ENCODE measurements around the gene NCAPD2. TPM values are rescaled to one million over a fixed set of nuclear protein-coding genes. Genes with fewer than 3 reads are reported as not detected.

Gene NCAPD2
- total RNA-seq, 1 experiment from 2014 or later: 204 TPM

DNA sequence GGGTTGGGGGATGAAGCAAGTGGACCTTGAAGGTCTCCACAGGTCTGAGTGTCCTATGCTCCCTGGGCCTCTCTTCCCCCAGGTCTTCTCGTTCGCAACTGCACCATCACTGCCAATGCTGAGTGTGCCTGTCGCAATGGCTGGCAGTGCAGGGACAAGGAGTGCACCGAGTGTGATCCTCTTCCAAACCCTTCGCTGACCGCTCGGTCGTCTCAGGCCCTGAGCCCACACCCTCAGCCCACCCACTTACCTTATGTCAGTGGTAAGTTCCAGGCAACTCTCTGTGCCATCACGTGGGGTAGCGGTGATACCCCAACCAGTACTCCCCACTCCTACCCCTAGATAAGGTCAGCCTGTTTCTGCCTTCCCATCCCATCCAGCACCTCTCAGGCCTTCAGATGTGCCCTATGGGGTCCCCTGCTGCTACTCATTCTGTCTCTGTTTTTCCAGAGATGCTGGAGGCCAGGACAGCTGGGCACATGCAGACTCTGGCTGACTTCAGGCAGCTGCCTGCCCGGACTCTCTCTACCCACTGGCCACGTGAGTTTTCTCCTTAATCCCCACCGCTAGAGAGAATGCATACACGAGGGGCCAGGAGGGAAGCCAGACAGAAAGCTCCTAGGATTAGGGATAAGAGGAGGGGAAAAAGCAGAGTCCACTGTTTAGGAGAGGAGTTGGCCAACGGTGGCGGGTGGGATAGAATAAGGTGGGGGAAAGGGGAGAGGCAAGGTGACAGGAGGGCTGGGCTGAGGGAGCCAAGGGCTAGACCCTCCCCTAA, 43.6 kb upstream of the NCAPD2 start:
- intact Hi-C loops (cut with micrococcal nuclease; ENCODE audit: unreplicated experiment): no loop called here

DNA sequence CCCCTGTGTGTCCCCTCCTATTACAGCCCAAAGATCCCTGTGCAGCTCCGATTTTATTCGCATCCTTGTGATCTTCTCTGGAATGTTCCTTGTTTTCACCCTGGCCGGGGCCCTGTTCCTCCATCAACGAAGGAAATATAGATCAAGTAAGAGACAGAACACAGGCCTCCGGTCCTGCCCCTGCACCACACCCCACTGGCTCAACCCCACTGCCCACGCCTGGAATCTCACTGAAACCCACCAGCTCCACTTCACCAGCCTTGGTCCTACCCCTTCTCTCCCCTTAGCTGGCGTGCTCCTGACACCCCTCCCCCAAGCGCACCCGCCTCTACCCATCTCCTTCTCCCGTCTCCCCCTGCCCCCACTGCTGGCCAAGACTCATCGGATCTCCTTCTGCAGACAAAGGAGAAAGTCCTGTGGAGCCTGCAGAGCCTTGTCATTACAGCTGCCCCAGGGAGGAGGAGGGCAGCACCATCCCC, 43.0 kb upstream of the NCAPD2 start:
- Mint-ChIP-seq H3K9me3 (ENCODE audit: unreplicated experiment) (no peaks in the 10 kb centered on the region), H3K36me3 (ENCODE audit: insufficient read depth, unreplicated experiment) (peaks cover 10% of the 10 kb centered on the region), H3K4me1 (ENCODE audit: low read depth, unreplicated experiment) (peaks cover 4% of the 10 kb centered on the region), H3K4me3 (ENCODE audit: unreplicated experiment) (peak overlapping the region; percentile 79), H3K27ac (ENCODE audit: unreplicated experiment) (peak overlapping the region; percentile 93), H3K27me3 (ENCODE audit: insufficient read depth, unreplicated experiment) (no peaks in the 10 kb centered on the region)
- intact Hi-C loops (cut with micrococcal nuclease; ENCODE audit: unreplicated experiment): loop anchor here (1.0 kb wide), 1 partner anchor 80 kb away; no protein-coding TSS in a partner anchor
- no peaks in the 10 kb centered on the region for H3K9me3 ChIP-seq
- peak overlapping the region; percentile 82 for H3K4me3 ChIP-seq (ENCODE audit: low read depth, low read length)
- ChIA-PET CTCF (interaction anchor here (0.9 to 3.4 kb wide), 6 partner anchors 15 to 114 kb away, joined by 3 to 17 read pairs (median 6); partner anchors contain the start of genes LTBR and VAMP1), POLR2A (interaction anchor here (0.7 to 3.1 kb wide), 6 partner anchors 9 to 128 kb away, joined by 3 to 16 read pairs (median 6); partner anchors contain the start of gene VAMP1)
- no TSS peak for BruUV-seq (replicated peaks)
- H3K36me3 ChIP-seq (ENCODE audit: control insufficient read depth, insufficient read depth, low read length): no peaks in the 10 kb centered on the region
- H3K4me1 ChIP-seq: peaks cover 9% of the 10 kb centered on the region; the same call in 1 of the 2 replicates
- TF ChIP-seq, protein P1, sequence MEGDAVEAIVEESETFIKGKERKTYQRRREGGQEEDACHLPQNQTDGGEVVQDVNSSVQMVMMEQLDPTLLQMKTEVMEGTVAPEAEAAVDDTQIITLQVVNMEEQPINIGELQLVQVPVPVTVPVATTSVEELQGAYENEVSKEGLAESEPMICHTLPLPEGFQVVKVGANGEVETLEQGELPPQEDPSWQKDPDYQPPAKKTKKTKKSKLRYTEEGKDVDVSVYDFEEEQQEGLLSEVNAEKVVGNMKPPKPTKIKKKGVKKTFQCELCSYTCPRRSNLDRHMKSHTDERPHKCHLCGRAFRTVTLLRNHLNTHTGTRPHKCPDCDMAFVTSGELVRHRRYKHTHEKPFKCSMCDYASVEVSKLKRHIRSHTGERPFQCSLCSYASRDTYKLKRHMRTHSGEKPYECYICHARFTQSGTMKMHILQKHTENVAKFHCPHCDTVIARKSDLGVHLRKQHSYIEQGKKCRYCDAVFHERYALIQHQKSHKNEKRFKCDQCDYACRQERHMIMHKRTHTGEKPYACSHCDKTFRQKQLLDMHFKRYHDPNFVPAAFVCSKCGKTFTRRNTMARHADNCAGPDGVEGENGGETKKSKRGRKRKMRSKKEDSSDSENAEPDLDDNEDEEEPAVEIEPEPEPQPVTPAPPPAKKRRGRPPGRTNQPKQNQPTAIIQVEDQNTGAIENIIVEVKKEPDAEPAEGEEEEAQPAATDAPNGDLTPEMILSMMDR (IDR thresholded peaks at IDR 0.05; ENCODE audit: insufficient read depth in 1 of 2, low read depth in 1 of 2, low read length in 1 of 2, severe bottlenecking in 1 of 2, unreplicated experiment in 1 of 2): no peak
- H3K27me3 ChIP-seq (replicated peaks; ENCODE audit: control insufficient read depth, insufficient read depth, low read length): no peaks in the 10 kb centered on the region
- peak in 1 of 2 experiments; percentile 45 for DNase-seq

More for the DNA sequence above, 43.6 kb upstream of the NCAPD2 start:
- POLR2A ChIA-PET: interaction anchor here (3.1 kb wide), 1 partner anchor 20 kb away, joined by 16 read pairs; the partner anchor contains the start of gene VAMP1
- Histone ChIP-seq H3K9me3 (no peaks in the 10 kb centered on the region), H3K27me3 (replicated peaks; ENCODE audit: control insufficient read depth, insufficient read depth, low read length) (no peaks in the 10 kb centered on the region), H3K4me3 (ENCODE audit: low read depth, low read length) (peak overlapping the region; percentile 82), H3K36me3 (ENCODE audit: control insufficient read depth, insufficient read depth, low read length) (no peaks in the 10 kb centered on the region), H3K4me1 (peaks cover 9% of the 10 kb centered on the region; the same call in 1 of the 2 replicates)
- Mint-ChIP-seq H3K36me3 (ENCODE audit: insufficient read depth, unreplicated experiment) (peaks cover 10% of the 10 kb centered on the region), H3K4me3 (ENCODE audit: unreplicated experiment) (peak overlapping the region; percentile 79), H3K9me3 (ENCODE audit: unreplicated experiment) (no peaks in the 10 kb centered on the region), H3K4me1 (ENCODE audit: low read depth, unreplicated experiment) (peaks cover 4% of the 10 kb centered on the region), H3K27me3 (ENCODE audit: insufficient read depth, unreplicated experiment) (no peaks in the 10 kb centered on the region), H3K27ac (ENCODE audit: unreplicated experiment) (peak overlapping the region; percentile 93)
- TF ChIP-seq, protein P1 (IDR thresholded peaks at IDR 0.05; ENCODE audit: insufficient read depth in 1 of 2, low read depth in 1 of 2, low read length in 1 of 2, severe bottlenecking in 1 of 2, unreplicated experiment in 1 of 2): no peak
- TSS peak; percentile 36 for BruUV-seq (replicated peaks)
- CTCF ChIA-PET: interaction anchor here (1.2 to 3.4 kb wide), 3 partner anchors 15 to 114 kb away, joined by 3 to 17 read pairs (median 12); no protein-coding TSS in a partner anchor
- DNase-seq: peak in 1 of 2 experiments; percentile 28
